Activated T-cell treated with anti-CD3 and anti-CD28 coated beads, Interleukin-2, amount 50 U/mL, for 72 hours (primary cell): ENCODE measurements around the gene PECR. TPM values are rescaled to one million over a fixed set of nuclear protein-coding genes. Genes with fewer than 3 reads are reported as not detected.
"Not testable (repeated sequence)": the region's sequence is repeated elsewhere in the genome, so short reads cannot be mapped to it uniquely, and the experiment has no call there.

ENCODE experiments used
- ATAC-seq, 2 donors: fragments of 150-1000 bp; cut with Tn5 transposase; replicated peaks in 1 of 2; 2 replicates each; pipeline ENCODE4 v1.10.0; 2021; ENCODE audit warnings: moderate library complexity in 2 of 2, mild to moderate bottlenecking in 1 of 2
- DNase-seq, 2 donors: peaks; one replicate each; pipeline ENCODE4 v3.0.0; 2021 to 2022; ENCODE audit warnings: mixed read lengths in 1 of 2
- H3K27ac Mint-ChIP-seq: one replicate; pipeline ENCODE4 v1.8.0; 2022; ENCODE audit warnings: mild to moderate bottlenecking, moderate library complexity, mixed read lengths
- H3K27me3 Mint-ChIP-seq: one replicate; pipeline ENCODE4 v1.8.0; 2022; ENCODE audit warnings: low read depth, mixed read lengths
- H3K36me3 Mint-ChIP-seq, 2 donors: one replicate each; pipeline ENCODE4 v1.8.0; 2022; ENCODE audit warnings: mixed read lengths in 2 of 2, mild to moderate bottlenecking in 1 of 2; ENCODE audit not compliant: insufficient read depth in 2 of 2
- H3K4me1 Mint-ChIP-seq: one replicate; pipeline ENCODE4 v1.8.0; 2022; ENCODE audit warnings: low read depth, mixed read lengths
- H3K4me3 Mint-ChIP-seq, 2 donors: one replicate each; pipeline ENCODE4 v1.8.0; 2022; ENCODE audit warnings: mild to moderate bottlenecking in 2 of 2, mixed read lengths in 2 of 2, moderate library complexity in 2 of 2
- H3K9me3 Mint-ChIP-seq, 2 donors: one replicate each; pipeline ENCODE4 v1.8.0; 2022; ENCODE audit warnings: mixed read lengths in 2 of 2
- total RNA-seq, 2 donors: library from RNA; stranded (reverse); gene quantifications; one replicate each; pipeline ENCODE4 v1.2.3, GENCODE V29; 2022

Gene PECR
- total RNA-seq, 2 donors from 2014 or later: 28.4 to 29.7 TPM

DNA sequence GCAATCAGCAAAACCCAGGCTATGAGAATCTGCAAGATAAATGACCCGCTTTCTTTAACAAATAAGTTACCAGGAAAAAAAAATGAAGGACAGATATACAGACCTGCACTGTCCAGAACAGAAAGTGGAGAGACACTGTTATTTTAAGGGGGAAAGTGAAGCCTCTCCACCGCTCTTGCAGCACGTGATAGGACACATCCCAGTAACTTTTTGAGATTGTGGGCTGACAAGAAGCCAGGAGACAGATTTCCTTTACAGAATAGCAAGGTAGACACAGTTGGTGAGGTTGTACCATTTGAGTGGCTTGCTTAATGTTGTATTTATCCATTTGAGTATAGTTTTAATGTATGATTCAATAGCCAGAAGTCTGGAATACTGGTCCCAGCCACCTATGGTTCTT is 13.1 kb upstream of the PECR start:
- ATAC-seq: no peak

DNA sequence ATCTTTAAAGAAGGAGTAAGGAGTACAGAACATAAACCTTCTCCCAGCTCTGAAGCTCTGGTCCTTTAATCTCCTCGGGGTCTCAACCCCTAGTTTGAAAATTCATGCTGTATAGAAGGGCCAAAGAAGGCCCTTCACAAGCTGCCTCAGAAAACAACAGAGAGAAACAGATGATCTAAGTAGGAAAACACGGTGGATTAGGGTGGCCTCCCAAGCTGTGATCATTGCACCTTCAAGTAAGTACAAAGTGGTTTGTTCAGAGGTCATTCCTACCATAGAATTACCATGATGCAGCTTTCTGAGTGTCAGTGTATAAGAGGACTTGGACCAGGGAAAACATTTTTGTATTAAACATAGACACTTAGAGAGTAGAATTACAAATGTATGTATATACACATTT is 11.0 kb upstream of the PECR start:
- ATAC-seq: no peak
- H3K4me3 Mint-ChIP-seq: no peak overlapping the region
- no peaks in the 10 kb centered on the region for H3K27me3 Mint-ChIP-seq
- H3K27ac Mint-ChIP-seq: no peak overlapping the region
- DNase-seq: no peak
- H3K4me1 Mint-ChIP-seq: peaks cover 20% of the 10 kb centered on the region
- peaks cover 0 to 6% of the 10 kb centered on the region in 2 donors for H3K36me3 Mint-ChIP-seq
- H3K9me3 Mint-ChIP-seq: peaks cover 2 to 4% of the 10 kb centered on the region in 2 donors

More for the DNA sequence above, 13.1 kb upstream of the PECR start:
- Mint-ChIP-seq H3K4me1 (peaks cover 14% of the 10 kb centered on the region), H3K27me3 (no peaks in the 10 kb centered on the region), H3K4me3 (no peak overlapping the region), H3K9me3 (peaks cover 0 to 4% of the 10 kb centered on the region in 2 donors), H3K27ac (no peak overlapping the region), H3K36me3 (peaks cover 0 to 3% of the 10 kb centered on the region in 2 donors)
- DNase-seq: no peak

- H3K27me3 Mint-ChIP-seq: no peaks in the 10 kb centered on the region
- ATAC-seq (peak; percentile 82 to 92), DNase-seq (no peak)
- peaks cover 0 to 6% of the 10 kb centered on the region in 2 donors for H3K36me3 Mint-ChIP-seq
- H3K9me3 Mint-ChIP-seq: peaks cover 2 to 4% of the 10 kb centered on the region in 2 donors
- peaks cover 32% of the 10 kb centered on the region for H3K4me1 Mint-ChIP-seq
- H3K27ac Mint-ChIP-seq: peak overlapping the region; percentile 92
- H3K4me3 Mint-ChIP-seq: peak overlapping the region; percentile 2 to 74
These were observed 8.8 kb upstream of the PECR start for GRCh38 chr2:216090369-216090786.

GRCh38 chr2:216086207-216086893 is 4.7 kb upstream of the PECR start:
- Mint-ChIP-seq H3K27me3 (no peaks in the 10 kb centered on the region), H3K4me3 (no peak overlapping the region), H3K4me1 (peaks cover 68% of the 10 kb centered on the region), H3K36me3 (peaks cover 2 to 6% of the 10 kb centered on the region in 2 donors), H3K9me3 (peaks cover 2 to 4% of the 10 kb centered on the region in 2 donors), H3K27ac (peak overlapping the region; percentile 64)
- DNase-seq (no peak), ATAC-seq (no peak)

DNA sequence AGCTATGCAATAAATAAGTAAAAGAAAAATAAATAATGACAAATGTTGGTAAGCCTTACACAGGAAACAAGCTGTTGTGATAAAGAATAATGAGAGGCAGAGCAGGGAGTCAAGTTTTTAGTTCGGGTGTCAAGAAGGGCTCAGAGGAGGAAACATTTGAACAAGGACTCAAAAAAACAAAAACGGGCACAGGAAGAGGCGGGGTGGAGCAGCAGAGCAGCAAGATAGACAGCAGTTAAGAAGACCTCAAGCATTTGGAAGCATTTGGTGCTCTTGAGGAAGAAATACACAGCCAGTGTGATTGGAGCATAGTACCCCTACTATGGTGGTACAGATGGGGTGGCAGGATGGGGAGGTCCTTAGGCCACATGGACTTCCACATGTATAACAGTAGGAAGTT is 2.9 kb upstream of the PECR start:
- H3K9me3 Mint-ChIP-seq: peaks cover 0 to 2% of the 10 kb centered on the region in 2 donors
- H3K27me3 Mint-ChIP-seq: no peaks in the 10 kb centered on the region
- ATAC-seq (no peak), DNase-seq (peak; percentile 22 to 42)
- H3K4me1 Mint-ChIP-seq: peaks cover 71% of the 10 kb centered on the region
- peaks cover 3% of the 10 kb centered on the region in 2 donors for H3K36me3 Mint-ChIP-seq
- peak overlapping the region; percentile 81 for H3K27ac Mint-ChIP-seq
- H3K4me3 Mint-ChIP-seq: peak overlapping the region; percentile 52 to 72

- Mint-ChIP-seq H3K36me3 (peaks cover 0 to 3% of the 10 kb centered on the region in 2 donors), H3K27me3 (no peaks in the 10 kb centered on the region), H3K27ac (peak overlapping the region; percentile 81), H3K4me3 (peak overlapping the region; percentile 52 to 72), H3K4me1 (peaks cover 68% of the 10 kb centered on the region), H3K9me3 (no peaks in the 10 kb centered on the region)
- DNase-seq (peak in 1 of 2 donors; percentile 5), ATAC-seq (no peak)
These were observed 2.1 kb upstream of the PECR start for GRCh38 chr2:216083464-216084281.

- H3K36me3 Mint-ChIP-seq: peaks cover 0 to 3% of the 10 kb centered on the region in 2 donors
- peak overlapping the region; percentile 89 to 94 for H3K4me3 Mint-ChIP-seq
- H3K27ac Mint-ChIP-seq: peak overlapping the region; percentile 29
- H3K27me3 Mint-ChIP-seq: no peaks in the 10 kb centered on the region
- H3K4me1 Mint-ChIP-seq: peaks cover 69% of the 10 kb centered on the region
- ATAC-seq (no peak), DNase-seq (no peak)
- no peaks in the 10 kb centered on the region for H3K9me3 Mint-ChIP-seq
These were observed 1.2 kb upstream of the PECR start for GRCh38 chr2:216082805-216083204.

DNA sequence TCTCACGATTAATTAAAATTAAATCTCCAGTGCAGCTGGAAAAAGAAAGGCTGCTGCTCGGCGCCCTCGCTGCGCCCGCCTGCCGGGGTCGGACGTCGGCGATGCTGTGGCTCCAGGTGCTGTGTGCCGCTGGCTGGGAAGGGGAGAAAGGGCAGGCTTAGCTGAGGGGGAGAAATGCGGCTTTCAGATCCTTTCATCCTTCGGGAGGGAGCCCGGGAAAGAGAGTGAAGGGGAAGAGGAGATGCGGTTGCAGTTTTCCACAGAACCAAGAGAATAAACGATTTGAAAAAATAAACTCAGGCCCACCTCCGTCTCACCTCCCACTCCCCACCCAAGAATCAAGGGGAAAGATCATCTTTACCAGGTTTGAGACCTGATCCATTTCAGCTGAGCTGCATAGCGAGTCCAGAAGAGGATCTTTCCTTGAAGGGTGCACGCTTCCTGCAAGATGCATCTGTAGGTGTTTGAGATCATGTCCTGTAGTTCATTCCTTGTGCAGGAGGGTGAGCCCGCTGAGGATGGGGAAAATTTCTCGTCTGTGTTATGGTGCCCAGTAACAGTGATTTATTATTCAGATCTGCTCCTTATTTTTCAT is 605 bp upstream of the PECR start:
- DNase-seq (peak in 1 of 2 donors; percentile 24), ATAC-seq (peak; percentile 9 to 25)
- Mint-ChIP-seq H3K4me1 (peaks cover 69% of the 10 kb centered on the region), H3K27me3 (no peaks in the 10 kb centered on the region), H3K9me3 (no peaks in the 10 kb centered on the region), H3K27ac (peak overlapping the region; percentile 85), H3K36me3 (peaks cover 0 to 3% of the 10 kb centered on the region in 2 donors), H3K4me3 (peak overlapping the region; percentile 89 to 94)

GRCh38 chr2:216081012-216081411 is 597 bp downstream of the PECR start:
- DNase-seq: no peak
- peak overlapping the region; percentile 85 for H3K27ac Mint-ChIP-seq
- no peaks in the 10 kb centered on the region for H3K27me3 Mint-ChIP-seq
- no peaks in the 10 kb centered on the region for H3K9me3 Mint-ChIP-seq
- peak overlapping the region; percentile 89 to 94 for H3K4me3 Mint-ChIP-seq
- H3K36me3 Mint-ChIP-seq: peaks cover 0 to 3% of the 10 kb centered on the region in 2 donors
- peaks cover 61% of the 10 kb centered on the region for H3K4me1 Mint-ChIP-seq
- ATAC-seq: peak in 1 of 2 donors; percentile 1

GRCh38 chr2:216080048-216080447 is 1.6 kb downstream of the PECR start:
- not testable (repeated sequence) for H3K27me3 Mint-ChIP-seq, ATAC-seq, DNase-seq, H3K36me3 Mint-ChIP-seq, H3K9me3 Mint-ChIP-seq, H3K27ac Mint-ChIP-seq
- H3K4me1 Mint-ChIP-seq: peaks cover 65% of the 10 kb centered on the region
- H3K4me3 Mint-ChIP-seq: peak overlapping the region; percentile 89 to 94

DNA sequence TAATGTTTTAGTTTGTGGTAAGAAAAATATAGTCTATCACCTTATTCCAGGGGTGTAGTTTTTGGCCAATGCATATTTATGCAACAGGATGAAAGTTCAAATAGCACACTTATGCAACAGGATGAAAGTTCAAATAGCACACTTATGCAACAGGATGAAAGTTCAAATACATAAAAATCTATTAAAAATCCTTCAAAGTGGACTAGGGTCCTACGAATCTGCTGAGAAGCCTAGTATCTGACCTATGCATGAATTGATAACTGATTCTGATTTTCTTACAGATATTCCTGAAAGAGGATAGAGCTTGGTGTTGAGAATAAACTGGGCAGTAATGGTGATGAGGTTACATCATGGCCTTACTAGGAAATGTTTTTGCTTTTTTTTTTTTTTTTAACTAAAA is 2.8 kb downstream of the PECR start:
- Mint-ChIP-seq H3K4me3 (no peak overlapping the region), H3K36me3 (peaks cover 0 to 3% of the 10 kb centered on the region in 2 donors), H3K27ac (no peak overlapping the region), H3K9me3 (no peaks in the 10 kb centered on the region), H3K27me3 (no peaks in the 10 kb centered on the region), H3K4me1 (peaks cover 65% of the 10 kb centered on the region)
- no peak for ATAC-seq
- DNase-seq: no peak

DNA sequence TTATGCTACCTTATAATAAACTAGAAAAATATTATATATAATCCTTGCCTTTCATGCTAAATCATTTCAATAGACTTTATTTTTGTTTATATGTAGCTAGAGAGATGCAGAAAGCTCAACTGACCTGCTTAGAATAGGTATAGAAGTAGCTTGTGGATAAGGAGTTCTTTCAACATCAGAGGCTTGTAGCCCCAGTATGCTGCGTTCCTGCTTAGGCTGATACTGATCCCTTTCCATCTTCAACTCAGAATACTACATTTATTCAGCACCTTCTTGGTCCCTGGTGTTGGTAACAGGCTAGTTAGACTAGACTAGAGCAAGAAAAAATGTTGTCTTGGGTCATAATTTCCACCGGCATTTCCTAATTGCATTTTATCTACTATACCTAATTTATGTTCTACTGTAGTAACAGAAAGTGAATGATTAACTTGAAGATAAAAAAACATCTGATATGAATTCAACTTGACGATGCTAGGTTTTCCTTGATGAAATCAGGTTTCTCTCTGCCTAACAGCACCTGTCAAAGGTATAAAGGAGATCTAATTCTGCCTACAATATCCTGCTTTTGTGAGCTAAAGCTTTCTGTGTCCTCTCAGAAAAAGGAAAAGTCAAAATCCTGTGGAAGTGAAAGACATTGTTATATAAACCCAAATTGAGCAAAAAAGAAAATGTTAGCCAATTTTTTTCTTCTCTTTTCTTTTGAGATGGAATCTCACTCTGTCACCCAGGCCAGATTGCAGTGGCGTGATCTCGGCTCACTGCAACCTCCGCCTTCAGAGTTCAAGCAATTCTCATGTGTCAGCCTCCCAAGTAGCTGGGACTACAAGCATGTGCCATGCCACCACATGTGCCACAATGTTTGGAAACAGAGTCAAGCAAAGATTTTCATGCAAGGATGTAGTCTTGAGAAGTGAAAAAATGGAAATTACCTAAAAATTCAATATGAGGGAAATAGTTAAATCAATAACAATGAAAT is 5.8 kb downstream of the PECR start:
- H3K4me1 Mint-ChIP-seq: peaks cover 38% of the 10 kb centered on the region
- no peaks in the 10 kb centered on the region for H3K9me3 Mint-ChIP-seq
- H3K4me3 Mint-ChIP-seq: no peak overlapping the region
- ATAC-seq: no peak
- H3K27ac Mint-ChIP-seq: no peak overlapping the region
- no peak for DNase-seq
- H3K27me3 Mint-ChIP-seq: no peaks in the 10 kb centered on the region
- H3K36me3 Mint-ChIP-seq: peaks cover 0 to 1% of the 10 kb centered on the region in 2 donors
